GM18502 (cell line): ENCODE results near the gene OR5H14.
"Not testable (repeated sequence)": the region's sequence is repeated elsewhere in the genome, so short reads cannot be mapped to it uniquely, and the experiment has no call there.

Source experiments
- ATAC-seq: cut with Tn5 transposase; IDR thresholded peaks from one replicate; pipeline ENCODE4 v1.9.1; 2021; ENCODE audit warnings: mild to moderate bottlenecking; ENCODE audit not compliant: unreplicated experiment, poor library complexity

OR5H14 gene

DNA sequence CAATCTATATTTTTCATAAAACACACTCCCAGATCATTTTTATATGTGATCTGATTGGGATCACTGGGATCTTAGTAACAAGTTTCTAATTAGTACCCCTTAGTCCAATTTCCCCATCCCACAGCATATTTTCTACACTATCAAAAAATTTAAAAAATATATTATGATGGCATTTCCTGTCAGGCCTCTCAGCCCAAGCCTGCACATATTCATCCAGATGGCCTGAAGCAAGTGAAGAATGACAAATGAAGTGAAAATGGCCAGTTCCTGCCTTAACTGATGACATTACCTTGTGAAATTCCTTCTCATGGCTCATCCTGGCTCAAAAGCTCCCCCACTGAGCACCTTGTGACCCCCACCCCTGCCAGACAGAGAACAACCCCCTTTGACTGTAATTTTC is 43.6 kb downstream of the OR5H14 start:
- not testable (repeated sequence) for ATAC-seq

DNA sequence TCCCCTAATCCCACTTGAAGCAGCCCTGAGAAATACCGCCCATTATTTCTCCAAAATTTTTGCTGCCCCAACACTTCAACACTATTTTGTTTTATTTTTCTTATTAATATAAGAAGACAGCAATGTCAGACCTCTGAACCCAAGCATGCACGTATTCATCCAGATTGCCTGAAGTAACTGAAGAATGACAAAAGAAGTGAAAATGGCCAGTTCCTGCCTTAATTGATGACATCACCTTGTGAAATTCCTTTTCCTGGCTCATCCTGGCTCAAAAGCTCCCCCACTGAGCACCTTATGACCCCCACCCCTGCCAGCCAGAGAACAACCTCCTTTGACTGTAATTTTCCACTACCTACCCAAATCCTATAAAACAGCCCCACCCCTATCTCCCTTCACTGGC is 49.0 kb downstream of the OR5H14 start:
- ATAC-seq = not testable (repeated sequence)

DNA sequence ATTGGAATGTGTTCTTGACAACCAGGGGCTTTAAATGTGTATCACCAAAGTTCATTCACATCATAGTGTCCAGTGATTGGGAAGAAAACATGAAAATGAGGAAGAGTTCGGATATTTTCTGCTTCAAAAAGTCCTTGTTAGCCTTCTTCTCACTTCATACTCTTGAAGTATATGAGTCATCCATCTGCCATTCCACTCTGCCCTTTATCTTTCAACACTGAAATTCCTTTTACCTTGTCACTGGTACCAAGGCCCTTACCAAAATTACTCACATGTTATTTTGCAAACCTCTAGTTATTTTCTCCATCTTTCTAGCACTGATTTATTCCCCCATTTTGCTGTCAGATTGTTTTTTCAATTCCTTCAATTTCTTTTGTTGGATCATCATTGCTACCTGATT is 51.7 kb downstream of the OR5H14 start:
- ATAC-seq = no peak
